ENCODE results near the gene SNED1.

Gene SNED1

GRCh38 chr2:240992572-240993291, 5.7 kb upstream of the SNED1 start:
- DNase-seq, result no peak

- no peak for DNase-seq
Measured at GRCh38 chr2:240993446-240994170, 4.8 kb upstream of the SNED1 start.

GRCh38 chr2:240994171-240994896, 4.1 kb upstream of the SNED1 start:
- DNase-seq, result no peak

GRCh38 chr2:240995041-240996021, 3.1 kb upstream of the SNED1 start:
- no peak for DNase-seq

GRCh38 chr2:240996161-240996833, 2.1 kb upstream of the SNED1 start:
- DNase-seq, result no peak

GRCh38 chr2:240996834-240997140, 1.6 kb upstream of the SNED1 start:
- no peak for DNase-seq

GRCh38 chr2:240997141-240997855, 1.1 kb upstream of the SNED1 start:
- DNase-seq, result no peak

GRCh38 chr2:240998706-240998994, 232 bp downstream of the SNED1 start:
- no peak for DNase-seq

GRCh38 chr2:240998995-240999791, 775 bp downstream of the SNED1 start:
- no peak for DNase-seq

- no peak for DNase-seq
Measured at GRCh38 chr2:240999873-241000541, 1.6 kb downstream of the SNED1 start.

- DNase-seq, result no peak
Measured at GRCh38 chr2:241000831-241001321, 2.5 kb downstream of the SNED1 start.

- DNase-seq, result no peak
Measured at GRCh38 chr2:241001413-241002274, 3.2 kb downstream of the SNED1 start.

- no peak for DNase-seq
Measured at GRCh38 chr2:241002275-241003046, 4.0 kb downstream of the SNED1 start.

- DNase-seq, result no peak
Measured at GRCh38 chr2:241003047-241003360, 4.6 kb downstream of the SNED1 start.

GRCh38 chr2:241003369-241003768, 5.0 kb downstream of the SNED1 start:
- DNase-seq, result no peak

- no peak for DNase-seq
Measured at GRCh38 chr2:241003830-241004564, 5.6 kb downstream of the SNED1 start.

GRCh38 chr2:241005569-241005968, 7.2 kb downstream of the SNED1 start:
- no peak for DNase-seq

GRCh38 chr2:241006412-241006811, 8.0 kb downstream of the SNED1 start:
- no peak for DNase-seq
